B cell (primary cell): Measurements from ENCODE around the gene STN1.

Experiments used
- CTCF ChIP-seq: fragments of 200-600 bp; IDR thresholded peaks from one replicate; pipeline ENCODE4 v1.8.0; 2022; ENCODE audit warnings: antibody characterized with exemption, mild to moderate bottlenecking
- EZH2 ChIP-seq: IDR thresholded peaks from 2 replicates; pipeline ENCODE4 v1.6.1; 2012; ENCODE audit warnings: borderline replicate concordance, low read depth, mild to moderate bottlenecking, moderate library complexity, low read length; ENCODE audit not compliant: insufficient read depth, poor library complexity, severe bottlenecking

DNA sequence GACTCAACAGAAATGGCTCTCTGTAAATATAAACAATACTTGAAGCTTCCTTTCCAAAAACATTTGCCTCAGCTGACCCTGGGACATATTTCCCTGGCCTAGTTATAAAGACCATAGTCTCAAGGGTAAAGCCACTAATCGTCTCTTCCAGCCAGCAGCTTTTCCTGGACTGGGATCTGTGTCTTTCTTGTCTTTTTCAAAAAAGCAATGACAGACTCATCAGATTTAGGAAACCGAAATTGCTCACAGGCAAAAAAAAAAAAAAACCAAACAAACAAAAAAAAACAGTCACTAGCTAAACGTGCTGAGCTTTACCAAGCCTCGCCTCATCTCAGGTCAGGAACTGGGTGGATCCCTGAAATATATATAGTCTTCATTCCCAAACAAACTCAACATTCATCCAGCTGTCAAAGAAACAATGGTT, 23.5 kb downstream of the STN1 start:
- no peak for TF ChIP-seq EZH2
- TF ChIP-seq CTCF = no peak
